HG02970 (cell line): ENCODE data around the gene CDH22.

Source experiments
- ATAC-seq: cut with Tn5 transposase; IDR thresholded peaks from one replicate; pipeline ENCODE4 v1.9.1; 2021; ENCODE audit warnings: mild to moderate bottlenecking, moderate library complexity, moderate number of reproducible peaks; ENCODE audit not compliant: unreplicated experiment, low FRiP score

CDH22 gene

DNA sequence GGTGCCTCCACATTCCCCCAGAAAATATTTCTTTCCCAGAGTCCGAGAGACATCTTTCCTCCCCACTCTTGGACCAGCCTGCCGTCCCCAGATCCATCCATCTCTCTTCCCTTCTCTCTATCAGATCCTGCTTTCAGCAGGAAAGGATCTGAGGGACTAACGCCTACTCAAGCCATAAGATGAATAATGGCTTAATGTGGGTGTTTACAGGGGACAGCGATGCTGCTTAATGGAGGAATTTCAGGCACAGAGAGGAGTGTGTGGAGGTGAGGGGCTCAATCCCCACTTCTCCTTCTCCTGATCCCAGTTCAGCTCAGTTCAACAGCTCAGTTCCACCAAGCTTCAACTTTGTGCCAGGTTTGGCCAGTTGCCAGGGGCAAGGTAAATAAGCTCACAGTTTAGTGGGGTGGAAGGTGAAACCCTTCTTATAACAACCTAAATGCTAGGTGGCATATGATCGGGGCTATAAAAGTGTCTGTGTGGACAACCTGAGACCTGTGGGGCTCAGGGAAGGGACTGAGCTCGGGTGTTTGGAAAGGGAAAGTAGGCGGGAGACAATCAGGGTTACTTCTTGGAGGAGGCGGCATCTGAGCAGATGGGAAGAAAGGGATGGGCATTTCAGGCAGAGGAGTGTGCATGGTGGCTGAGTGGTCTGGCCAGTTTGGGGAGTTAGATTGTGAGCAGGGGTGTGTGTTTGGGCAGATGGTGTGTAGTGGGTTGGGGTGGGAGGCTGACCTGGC is 55.8 kb downstream of the CDH22 start:
- no peak for ATAC-seq

DNA sequence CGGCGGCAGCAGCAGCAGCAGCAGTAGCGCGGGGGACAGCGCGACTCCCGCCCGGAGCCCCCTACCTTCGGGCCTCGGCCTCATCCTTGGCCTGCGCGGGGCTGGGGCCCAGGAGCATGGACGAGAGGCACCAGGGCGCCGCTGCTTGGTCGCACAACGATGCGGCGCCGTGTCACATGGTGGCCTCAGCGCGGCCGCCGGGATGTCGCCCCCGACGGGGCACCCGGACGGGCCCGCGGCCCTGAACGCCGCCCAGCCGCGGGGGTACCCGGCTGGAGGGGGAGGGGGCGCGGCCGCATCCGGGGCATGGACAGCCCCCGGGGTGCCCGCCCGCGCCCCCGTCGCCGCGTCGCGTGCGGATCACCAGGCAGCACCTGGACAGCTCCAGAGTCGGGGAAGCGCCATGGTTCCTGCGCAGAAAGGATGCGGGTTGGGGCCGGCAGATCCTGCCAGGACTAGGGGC is 57.1 kb downstream of the CDH22 start:
- no peak for ATAC-seq

- ATAC-seq, result no peak
Observed at GRCh38 chr20:46250772-46251171, 57.5 kb downstream of the CDH22 start.

DNA sequence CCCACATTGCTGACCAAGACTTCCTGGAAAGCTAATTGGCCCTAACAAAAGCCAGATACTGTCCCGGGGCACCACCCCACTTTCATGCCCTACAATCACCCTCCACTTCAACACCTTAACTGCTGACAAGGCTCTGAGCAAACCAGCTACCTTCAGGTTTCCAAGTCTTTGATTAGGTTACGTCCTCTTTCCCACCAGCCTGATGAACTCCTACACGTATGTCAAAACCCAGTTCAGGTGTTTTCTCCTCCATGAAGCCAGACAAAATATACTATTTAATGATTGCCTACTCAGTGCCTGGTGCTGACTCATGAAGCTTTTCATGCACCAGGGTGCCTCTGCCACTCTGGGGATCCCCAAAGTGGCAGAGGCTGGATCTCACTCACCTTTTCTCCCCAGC is 58.6 kb downstream of the CDH22 start:
- no peak for ATAC-seq

DNA sequence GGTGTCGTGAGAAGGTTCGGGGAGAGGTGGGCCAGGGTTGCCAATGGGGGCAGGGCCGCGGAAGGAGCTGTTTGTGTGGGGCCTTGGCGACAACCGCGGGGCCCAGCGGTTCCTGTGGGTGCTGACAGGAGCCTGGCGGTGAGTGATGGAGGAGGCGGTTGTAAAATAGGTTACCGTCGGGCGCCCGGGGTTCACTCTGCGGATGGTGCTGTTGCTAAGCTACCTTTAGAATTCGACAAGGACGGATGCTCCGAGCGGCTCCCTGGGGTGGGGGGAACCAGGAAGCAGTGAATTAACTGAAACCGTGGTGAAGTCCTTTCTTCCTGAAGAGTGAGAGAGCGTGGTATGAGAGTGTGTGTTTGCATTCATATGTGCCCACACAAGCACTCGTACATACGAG is 61.7 kb downstream of the CDH22 start:
- no peak for ATAC-seq

GRCh38 chr20:46243707-46244628 is 64.3 kb downstream of the CDH22 start:
- ATAC-seq, result no peak

GRCh38 chr20:46242390-46242789 is 65.9 kb downstream of the CDH22 start:
- ATAC-seq, result no peak

DNA sequence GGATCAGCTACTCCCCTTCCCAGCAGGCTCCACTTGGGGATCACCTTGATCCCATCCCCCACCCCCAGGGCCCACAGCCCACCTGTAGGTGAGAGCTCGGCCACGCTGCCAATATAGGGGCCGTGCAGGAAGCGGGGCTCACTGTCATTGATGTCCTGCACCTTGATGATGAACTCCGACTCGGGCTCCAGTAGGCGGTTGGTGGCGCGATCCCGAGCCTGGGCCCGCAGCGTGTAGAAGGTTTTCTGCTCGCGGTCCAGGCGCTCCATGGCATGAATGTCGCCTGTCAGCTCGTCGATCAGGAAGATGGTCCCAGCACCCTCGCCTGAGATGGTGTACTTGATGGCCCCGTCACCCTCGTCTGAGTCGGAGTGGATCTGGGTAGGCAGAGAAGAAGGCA is 67.4 kb downstream of the CDH22 start:
- ATAC-seq, result no peak

DNA sequence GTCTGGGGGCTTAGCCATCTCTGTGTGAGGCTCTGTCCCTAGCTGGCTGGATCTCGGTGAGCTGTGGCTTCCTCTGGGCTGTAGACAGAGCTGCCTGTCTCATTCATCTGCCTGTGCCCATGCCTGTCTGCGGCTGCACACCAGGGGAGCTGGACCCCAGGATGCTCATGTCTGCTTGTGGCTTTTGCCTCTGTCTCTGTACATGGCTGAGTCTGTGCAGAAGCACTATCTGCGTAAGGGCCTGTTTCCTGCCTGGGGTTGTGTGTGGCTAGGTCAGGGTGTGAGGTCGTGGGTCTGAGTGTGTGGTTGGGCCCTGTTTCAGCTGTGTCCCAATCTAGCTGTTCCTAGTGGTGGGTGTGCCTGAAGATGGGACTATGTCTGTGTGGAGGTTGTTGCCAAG is 68.2 kb downstream of the CDH22 start:
- no peak for ATAC-seq

DNA sequence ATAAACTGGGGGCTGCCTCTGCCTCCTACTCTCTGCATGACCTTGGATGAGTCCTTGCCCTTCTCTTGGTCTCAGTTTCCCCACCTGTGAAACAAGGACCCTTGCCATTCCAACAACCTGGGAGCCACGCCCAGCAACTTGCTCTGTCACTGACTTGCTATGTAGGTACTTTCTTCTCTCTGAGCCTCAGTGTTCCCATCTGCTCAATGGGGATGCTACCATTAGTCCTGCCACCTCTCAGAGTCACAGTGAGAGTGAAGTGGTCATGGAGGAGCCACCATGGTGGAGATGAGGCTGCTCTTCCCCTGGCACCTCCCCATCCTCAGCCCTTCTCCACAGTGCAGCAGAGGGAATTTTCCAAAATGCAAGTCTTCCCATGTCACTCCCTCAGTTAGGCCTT is 70.6 kb downstream of the CDH22 start:
- no peak for ATAC-seq

DNA sequence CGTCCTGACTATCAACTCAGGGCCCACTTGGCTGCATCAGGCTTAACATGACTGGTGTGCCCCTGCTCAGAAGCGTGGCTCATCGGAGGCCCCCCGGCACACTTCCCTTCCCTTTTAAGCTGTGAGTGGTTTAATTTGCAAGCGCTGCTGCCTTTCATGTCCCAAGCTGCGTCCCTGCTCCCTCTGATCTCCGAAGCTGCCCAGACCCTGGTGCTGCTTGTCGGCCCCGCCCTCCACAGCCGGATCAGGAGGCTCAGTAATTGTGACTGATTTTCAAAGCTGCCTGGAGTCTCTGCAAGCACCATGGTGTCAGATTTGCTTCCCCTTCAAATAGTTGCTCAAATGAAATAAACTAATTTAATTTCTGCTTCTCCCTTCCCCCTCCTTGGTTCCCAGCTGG is 71.1 kb downstream of the CDH22 start:
- ATAC-seq, result no peak

DNA sequence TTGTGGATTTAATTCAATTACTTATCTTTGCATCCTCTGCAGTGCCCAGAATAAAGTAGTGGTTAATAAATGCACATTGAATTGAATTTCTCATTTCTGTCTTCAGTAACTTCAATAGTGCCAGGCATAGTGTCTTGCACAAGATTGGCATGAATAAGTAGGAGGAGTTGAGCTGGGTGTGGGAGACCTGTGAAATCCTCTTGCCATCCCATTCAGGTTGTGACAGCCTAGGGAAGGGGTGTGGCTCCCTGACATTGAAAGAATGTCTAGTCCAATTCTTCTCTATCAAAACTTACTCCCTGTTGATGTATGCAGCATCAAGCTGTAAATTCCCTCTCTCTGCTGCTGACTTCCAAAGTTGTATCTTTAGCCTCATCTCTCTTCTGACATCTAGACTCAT is 73.2 kb downstream of the CDH22 start:
- no peak for ATAC-seq

DNA sequence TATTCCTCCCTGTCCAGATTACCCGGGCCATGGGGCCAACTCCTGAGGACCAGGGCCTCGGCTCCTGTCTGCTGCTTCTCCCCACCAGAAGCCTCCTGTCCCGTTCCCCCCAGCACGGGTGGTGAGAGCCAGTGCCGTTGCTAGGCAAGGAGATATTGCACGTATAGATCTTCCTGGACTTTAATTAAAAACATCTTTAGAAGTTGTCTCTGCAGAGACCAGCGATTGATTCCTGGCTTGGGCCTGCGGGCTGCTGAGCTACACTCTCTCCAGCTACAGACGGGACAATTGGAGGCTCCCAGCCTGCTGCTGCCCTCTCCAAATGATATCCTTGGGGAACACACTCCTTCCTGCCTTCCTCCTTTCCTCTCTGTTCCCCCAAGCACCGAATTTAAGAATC is 74.6 kb downstream of the CDH22 start:
- no peak for ATAC-seq

DNA sequence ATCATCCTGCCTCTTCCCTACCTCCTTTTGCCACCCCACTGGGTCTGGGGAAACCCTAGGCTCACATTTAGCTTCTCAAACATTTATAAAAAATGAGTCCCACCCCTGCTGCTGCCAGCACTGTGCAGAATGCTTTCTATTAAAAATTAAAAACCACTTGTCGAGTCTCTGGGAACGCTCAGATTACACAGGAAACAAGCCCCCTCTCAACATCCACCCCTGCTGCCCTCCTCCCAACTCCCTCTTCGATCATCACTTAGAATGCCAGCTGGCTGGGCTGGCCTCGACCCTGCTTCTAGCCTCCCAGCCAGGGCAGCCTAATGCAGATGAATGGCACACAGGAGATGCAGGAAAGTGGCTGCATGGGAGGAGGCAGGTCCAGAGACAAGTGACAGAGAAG is 75.8 kb downstream of the CDH22 start:
- ATAC-seq, result no peak

- ATAC-seq, result no peak
Observed at GRCh38 chr20:46230801-46231282, 77.5 kb downstream of the CDH22 start.

DNA sequence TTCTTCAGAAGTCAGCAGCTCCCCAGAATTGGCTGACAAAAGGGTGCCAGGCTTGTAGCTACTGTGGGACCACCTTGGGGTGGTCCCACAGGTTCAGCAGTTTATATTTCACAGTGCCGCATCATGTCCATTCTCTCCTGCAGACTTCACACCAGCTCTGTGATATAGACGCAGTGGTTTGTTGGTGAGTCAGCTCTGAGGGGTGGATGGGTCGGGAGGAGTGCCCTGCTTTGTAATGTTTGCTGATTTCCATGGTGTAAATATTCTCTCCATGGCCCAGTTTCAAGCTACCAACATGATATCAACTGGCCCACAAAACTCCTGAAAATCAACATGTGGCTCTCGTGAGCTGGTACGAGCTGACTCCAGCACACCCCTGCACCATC is 78.2 kb downstream of the CDH22 start:
- no peak for ATAC-seq

DNA sequence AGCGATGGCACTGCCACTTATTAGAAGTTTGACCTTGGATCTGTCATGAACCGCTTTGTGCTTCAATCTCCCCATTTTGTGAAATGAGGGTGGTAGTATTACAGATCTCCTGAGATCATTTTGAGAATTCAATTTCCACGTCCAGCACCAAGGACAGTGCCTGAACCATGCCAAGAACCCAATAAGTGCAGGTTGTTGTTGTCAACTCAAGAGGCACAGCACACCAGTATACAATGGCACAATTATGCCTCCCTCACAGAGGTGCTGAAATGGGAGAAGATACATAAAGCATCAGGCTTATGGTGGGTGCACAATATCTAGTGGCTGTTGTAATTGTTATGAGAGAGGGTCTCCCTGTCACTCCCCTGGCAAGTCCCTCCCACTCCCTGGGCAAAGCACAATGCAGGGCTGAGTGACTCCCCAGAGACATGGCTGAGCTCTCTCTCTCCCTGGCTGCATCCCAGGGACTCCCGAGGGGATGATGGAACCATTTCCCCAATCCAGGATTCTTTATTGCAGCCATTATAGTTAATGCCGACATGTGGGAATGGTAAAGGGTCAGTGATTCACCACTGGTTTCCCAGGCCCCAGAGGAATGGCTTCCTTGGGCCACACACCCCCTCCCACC is 78.7 kb downstream of the CDH22 start:
- no peak for ATAC-seq

GRCh38 chr20:46228670-46229069 is 79.6 kb downstream of the CDH22 start:
- no peak for ATAC-seq

DNA sequence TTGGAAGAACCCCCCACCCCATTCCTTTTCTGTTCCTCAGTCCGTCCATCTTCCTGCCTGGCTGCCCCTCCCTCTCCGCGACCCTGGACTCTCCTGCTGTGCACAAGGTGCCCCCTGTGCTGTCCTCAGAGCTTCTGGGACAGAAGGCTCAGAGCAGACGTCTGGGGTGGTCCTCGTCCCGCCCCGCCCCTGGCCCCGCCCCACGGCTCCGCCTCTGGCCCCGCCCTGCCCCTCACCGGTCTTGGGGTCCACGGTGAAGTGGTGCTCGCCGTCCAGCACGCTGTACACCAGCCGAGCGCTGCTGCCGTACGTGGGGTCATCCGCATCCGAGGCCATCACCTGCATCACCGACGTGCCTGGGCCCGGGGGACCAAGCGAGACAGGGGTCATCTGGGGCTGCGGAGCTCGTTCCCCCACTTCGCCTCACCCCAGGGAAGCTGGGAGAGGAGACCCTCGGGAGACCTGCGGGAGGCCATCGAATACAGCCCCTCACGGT is 81.0 kb downstream of the CDH22 start:
- ATAC-seq, result no peak

GRCh38 chr20:46226602-46227001 is 81.7 kb downstream of the CDH22 start:
- ATAC-seq, result no peak

DNA sequence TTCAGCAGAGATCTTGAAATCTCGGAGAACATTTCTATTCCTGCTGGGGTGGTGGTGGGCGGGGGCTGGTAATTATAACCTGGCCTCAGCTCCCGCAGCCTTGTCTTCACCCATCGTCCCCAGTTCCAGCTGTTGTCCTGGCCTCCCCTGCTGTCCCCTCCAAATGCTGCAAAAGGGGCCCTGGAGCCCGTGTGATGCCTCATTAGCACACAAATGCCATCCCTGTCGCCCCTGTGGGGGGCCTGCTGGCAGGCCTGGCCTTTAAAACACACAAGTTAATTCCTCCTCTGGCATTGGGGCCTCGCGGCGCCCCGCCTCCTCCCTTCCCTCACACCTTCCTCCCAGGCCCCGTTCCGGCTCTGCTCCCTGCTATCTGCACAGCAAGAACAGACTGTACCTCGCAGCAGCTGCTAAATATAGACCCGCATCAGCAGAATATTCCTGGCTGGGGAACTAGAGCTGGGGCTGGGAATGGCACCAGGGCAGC is 85.7 kb downstream of the CDH22 start:
- no peak for ATAC-seq
